ENCODE measurements around the gene ILF3. TPM values are rescaled to one million over a fixed set of nuclear protein-coding genes. Genes with fewer than 3 reads are reported as not detected.

ILF3 gene
- total RNA-seq, 1 donor from 2014 or later = 223 TPM

DNA sequence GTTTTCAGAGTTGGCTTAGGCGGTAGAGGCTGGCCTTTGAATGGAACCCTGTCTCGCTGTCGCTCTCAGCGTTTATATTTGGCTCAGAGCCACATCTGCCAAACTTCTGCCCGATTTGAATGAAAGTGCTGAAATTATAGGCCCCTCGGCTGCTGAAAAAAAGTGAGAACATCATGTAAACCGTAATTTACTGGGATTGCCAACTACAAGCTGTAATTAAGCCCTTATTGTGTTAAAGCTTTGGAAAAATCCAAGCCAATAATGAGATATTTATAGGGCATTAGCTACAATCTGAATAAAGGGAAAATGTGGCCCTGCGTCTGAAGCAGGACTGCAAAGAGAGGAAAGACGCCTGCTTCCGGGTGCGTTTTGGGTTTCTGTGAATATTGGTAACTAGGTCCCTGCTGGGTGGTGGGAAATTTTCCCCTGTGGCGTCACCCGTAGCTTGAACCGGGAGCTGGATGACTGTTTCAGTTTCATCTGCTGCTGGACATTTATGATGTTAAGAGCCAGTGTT is 73.6 kb downstream of the ILF3 start:
- H3K4me3 Mint-ChIP-seq (ENCODE audit: unreplicated experiment) = no peak overlapping the region
- H3K4me1 Mint-ChIP-seq (ENCODE audit: unreplicated experiment) = peaks cover 30% of the 10 kb centered on the region
- peaks cover 5% of the 10 kb centered on the region for H3K36me3 Mint-ChIP-seq (ENCODE audit: unreplicated experiment)
- TF ChIP-seq, protein P1, sequence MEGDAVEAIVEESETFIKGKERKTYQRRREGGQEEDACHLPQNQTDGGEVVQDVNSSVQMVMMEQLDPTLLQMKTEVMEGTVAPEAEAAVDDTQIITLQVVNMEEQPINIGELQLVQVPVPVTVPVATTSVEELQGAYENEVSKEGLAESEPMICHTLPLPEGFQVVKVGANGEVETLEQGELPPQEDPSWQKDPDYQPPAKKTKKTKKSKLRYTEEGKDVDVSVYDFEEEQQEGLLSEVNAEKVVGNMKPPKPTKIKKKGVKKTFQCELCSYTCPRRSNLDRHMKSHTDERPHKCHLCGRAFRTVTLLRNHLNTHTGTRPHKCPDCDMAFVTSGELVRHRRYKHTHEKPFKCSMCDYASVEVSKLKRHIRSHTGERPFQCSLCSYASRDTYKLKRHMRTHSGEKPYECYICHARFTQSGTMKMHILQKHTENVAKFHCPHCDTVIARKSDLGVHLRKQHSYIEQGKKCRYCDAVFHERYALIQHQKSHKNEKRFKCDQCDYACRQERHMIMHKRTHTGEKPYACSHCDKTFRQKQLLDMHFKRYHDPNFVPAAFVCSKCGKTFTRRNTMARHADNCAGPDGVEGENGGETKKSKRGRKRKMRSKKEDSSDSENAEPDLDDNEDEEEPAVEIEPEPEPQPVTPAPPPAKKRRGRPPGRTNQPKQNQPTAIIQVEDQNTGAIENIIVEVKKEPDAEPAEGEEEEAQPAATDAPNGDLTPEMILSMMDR (IDR thresholded peaks at IDR 0.05) = no peak
- no peak overlapping the region for H3K27ac Mint-ChIP-seq (ENCODE audit: unreplicated experiment)
- DNase-seq (ENCODE audit: extremely low spot score, unreplicated experiment) = no peak
- H3K27me3 Mint-ChIP-seq (ENCODE audit: unreplicated experiment) = no peaks in the 10 kb centered on the region
- no peaks in the 10 kb centered on the region for H3K9me3 Mint-ChIP-seq (ENCODE audit: unreplicated experiment)

DNA sequence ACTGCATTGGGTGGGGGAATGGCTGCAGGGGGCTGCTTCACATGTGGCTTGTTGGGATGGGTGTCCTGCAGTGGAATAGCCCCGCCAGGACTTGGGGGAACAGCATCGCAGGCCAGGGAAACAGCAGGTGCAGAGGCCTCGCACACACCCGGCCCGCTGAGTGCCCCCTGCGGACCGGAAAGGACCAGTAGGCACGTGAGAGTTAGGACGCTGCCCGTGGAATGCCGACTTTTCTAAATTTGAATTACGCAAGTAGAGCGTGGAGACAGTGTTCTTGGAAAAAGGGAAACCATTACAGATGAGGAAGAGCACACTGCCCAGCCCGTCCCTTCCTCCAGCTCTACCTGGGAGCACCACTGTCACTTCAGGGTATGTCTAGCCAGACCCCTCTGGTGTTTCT is 75.3 kb downstream of the ILF3 start:
- TF ChIP-seq, protein P1 (IDR thresholded peaks at IDR 0.05) = no peak
- H3K27ac Mint-ChIP-seq (ENCODE audit: unreplicated experiment) = no peak overlapping the region
- no peak overlapping the region for H3K4me3 Mint-ChIP-seq (ENCODE audit: unreplicated experiment)
- H3K27me3 Mint-ChIP-seq (ENCODE audit: unreplicated experiment) = no peaks in the 10 kb centered on the region
- H3K9me3 Mint-ChIP-seq (ENCODE audit: unreplicated experiment) = no peaks in the 10 kb centered on the region
- peaks cover 19% of the 10 kb centered on the region for H3K4me1 Mint-ChIP-seq (ENCODE audit: unreplicated experiment)
- DNase-seq (ENCODE audit: extremely low spot score, unreplicated experiment) = no peak
- peaks cover 3% of the 10 kb centered on the region for H3K36me3 Mint-ChIP-seq (ENCODE audit: unreplicated experiment)

DNA sequence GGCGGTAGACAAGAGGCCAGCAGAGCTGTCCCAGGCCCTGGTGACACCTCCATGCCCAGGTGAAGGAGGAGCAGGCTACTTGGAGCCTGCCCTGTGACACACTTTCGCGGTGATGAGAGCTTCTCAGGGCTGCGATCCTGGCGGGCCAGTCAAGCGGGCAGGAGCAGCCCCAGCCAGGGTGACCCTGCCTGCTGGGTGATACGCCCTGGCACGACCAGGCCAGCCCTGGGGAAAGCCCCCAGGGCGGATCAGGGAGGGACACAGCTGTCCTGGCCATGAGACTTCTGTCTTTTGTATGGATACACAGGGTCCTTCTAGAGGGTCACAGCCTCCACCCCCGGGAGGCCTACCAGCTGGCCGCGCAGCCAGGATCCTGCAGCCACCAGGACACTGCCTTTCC is 76.8 kb downstream of the ILF3 start:
- TF ChIP-seq, protein P1 (IDR thresholded peaks at IDR 0.05) = no peak
- Mint-ChIP-seq H3K36me3 (ENCODE audit: unreplicated experiment) (peaks cover 2% of the 10 kb centered on the region), H3K27me3 (ENCODE audit: unreplicated experiment) (no peaks in the 10 kb centered on the region), H3K9me3 (ENCODE audit: unreplicated experiment) (no peaks in the 10 kb centered on the region), H3K4me1 (ENCODE audit: unreplicated experiment) (peaks cover 7% of the 10 kb centered on the region), H3K27ac (ENCODE audit: unreplicated experiment) (no peak overlapping the region), H3K4me3 (ENCODE audit: unreplicated experiment) (no peak overlapping the region)
- no peak for DNase-seq (ENCODE audit: extremely low spot score, unreplicated experiment)

DNA sequence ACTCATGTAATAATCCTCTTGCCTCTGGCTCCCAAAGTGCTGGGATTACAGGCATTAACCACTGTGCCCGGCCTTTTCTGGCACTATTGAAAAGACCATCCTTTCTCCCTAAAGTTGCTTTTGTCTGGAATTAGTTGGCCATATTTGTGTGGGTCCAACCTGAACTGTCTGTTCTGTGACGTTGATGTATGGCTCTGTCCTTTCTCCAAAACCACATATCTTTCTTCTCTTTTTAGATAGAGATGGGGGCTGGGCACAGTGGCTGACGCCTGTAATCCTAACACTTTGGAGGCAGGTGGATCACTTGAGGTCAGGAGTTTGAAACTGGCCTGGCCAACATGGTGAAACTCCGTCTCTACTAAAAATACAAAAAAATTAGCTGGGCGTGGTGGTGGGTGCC is 81.6 kb downstream of the ILF3 start:
- Mint-ChIP-seq H3K36me3 (ENCODE audit: unreplicated experiment) (peaks cover 6% of the 10 kb centered on the region), H3K27me3 (ENCODE audit: unreplicated experiment) (no peaks in the 10 kb centered on the region), H3K4me1 (ENCODE audit: unreplicated experiment) (peaks cover 16% of the 10 kb centered on the region)

DNA sequence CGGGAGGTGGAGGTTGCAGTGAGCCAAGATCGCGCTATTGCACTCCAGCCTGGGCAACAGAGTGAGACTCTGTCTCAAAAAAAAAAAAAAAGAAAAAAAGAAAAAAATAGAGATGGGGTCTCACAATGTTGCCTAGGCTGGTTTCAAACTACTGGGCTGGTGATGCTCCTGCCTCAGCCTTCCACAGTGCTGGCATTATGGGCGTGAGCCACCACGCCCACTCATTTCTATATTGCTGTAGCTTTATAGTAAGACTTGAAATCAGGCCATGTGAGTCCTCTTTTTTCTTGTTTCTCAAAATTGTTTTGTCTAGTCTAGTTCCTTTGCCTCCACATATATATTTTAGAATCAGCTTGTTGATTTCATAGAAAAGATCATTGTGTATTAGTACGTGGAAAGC is 82.0 kb downstream of the ILF3 start:
- DNase-seq (ENCODE audit: extremely low spot score, unreplicated experiment) = no peak
- Mint-ChIP-seq H3K4me1 (ENCODE audit: unreplicated experiment) (peaks cover 16% of the 10 kb centered on the region), H3K4me3 (ENCODE audit: unreplicated experiment) (no peak overlapping the region), H3K27me3 (ENCODE audit: unreplicated experiment) (no peaks in the 10 kb centered on the region), H3K9me3 (ENCODE audit: unreplicated experiment) (peaks cover 11% of the 10 kb centered on the region), H3K36me3 (ENCODE audit: unreplicated experiment) (peaks cover 9% of the 10 kb centered on the region), H3K27ac (ENCODE audit: unreplicated experiment) (no peak overlapping the region)
- TF ChIP-seq, protein P1 (IDR thresholded peaks at IDR 0.05) = no peak

More for the DNA sequence above, 81.6 kb downstream of the ILF3 start:
- TF ChIP-seq, protein P1 (IDR thresholded peaks at IDR 0.05) = no peak
- DNase-seq (ENCODE audit: extremely low spot score, unreplicated experiment) = no peak
- peaks cover 7% of the 10 kb centered on the region for H3K9me3 Mint-ChIP-seq (ENCODE audit: unreplicated experiment)
- no peak overlapping the region for H3K27ac Mint-ChIP-seq (ENCODE audit: unreplicated experiment)
- H3K4me3 Mint-ChIP-seq (ENCODE audit: unreplicated experiment) = no peak overlapping the region

Measured in osteocyte (in vitro differentiated cells).